ENCODE measurements around the gene NEURL4. TPM values are rescaled to one million over a fixed set of nuclear protein-coding genes. Genes with fewer than 3 reads are reported as not detected.

The NEURL4 gene
- total RNA-seq, 1 experiment from 2014 or later: 11.1 TPM

DNA sequence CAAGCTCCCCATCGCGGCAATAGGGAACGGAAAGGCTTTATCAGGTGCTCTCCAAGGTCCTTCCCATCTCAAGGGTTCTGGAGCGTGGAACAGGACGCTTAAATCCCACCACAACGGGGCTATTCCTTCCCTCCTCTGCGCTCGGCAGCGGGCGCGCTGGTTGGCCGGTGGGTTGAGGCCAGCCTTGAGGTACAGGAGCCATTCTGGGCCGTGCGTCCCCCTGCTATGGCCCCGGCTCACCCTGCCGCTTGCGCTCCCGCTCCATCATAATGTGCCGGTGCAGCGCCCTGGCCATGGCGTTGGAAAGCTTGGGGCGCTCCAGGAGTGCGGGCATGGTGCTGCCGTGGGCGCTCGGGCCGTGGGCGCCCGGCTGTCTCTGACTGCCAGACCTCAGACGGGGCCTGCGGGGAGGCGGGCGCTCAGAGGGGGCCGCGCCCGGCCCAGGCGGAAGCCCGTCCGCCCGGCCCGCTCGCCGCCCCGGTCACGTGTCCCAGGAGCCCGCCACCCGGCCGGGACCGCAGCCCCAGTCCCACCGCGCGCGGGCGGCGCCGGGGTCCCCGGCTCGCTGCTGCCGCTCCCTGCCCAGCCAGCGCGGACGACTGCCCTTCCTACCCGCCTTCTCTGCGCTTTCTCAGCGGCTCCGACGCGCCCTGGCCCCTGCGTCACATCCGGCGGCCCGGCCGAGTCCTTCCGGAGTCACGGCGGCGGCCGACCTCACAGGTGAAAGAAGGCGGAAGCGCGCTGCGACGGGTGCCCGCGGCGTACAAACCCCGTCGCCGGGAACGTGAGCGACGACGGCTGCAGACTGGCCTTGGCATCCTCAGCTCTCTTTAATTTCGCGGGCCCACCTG, 14.2 kb downstream of the NEURL4 start, which contains the start of gene GPS2:
Gene GPS2 (minus strand): TSS at position 642 of the 851 bp plus-strand sequence. CDS start 308 bp downstream, at position 334.
- Histone ChIP-seq H3K4me3 (ENCODE audit: low read length) (peak within 1 kb of the TSS; percentile 89), H3K9ac (ENCODE audit: low read length) (peak within 1 kb of the TSS; percentile 78), H3K9me2 (replicated peaks; ENCODE audit: insufficient read depth, low read length) (no peaks in the 10 kb centered on the region), H3K36me3 (ENCODE audit: insufficient read depth, low read length) (peaks cover 35% of the 10 kb centered on the region), H3K27ac (ENCODE audit: low read length) (peak within 1 kb of the TSS; percentile 63), H3K27me3 (ENCODE audit: low read length) (no peaks in the 10 kb centered on the region), H3K9me3 (ENCODE audit: low read length) (no peaks in the 10 kb centered on the region), H4K20me1 (ENCODE audit: insufficient read depth, low read depth, low read length) (peaks cover 28% of the 10 kb centered on the region), H2AFZ (ENCODE audit: low read length) (no peak within 1 kb of the TSS), H3K4me1 (ENCODE audit: low read length) (peaks cover 49% of the 10 kb centered on the region), H3K4me2 (ENCODE audit: low read depth, low read length, poor library complexity, severe bottlenecking) (peak within 1 kb of the TSS; percentile 83), H3K79me2 (ENCODE audit: low read length) (peaks cover 10% of the 10 kb centered on the region)
- DNase-seq: peak; percentile 96

DNA sequence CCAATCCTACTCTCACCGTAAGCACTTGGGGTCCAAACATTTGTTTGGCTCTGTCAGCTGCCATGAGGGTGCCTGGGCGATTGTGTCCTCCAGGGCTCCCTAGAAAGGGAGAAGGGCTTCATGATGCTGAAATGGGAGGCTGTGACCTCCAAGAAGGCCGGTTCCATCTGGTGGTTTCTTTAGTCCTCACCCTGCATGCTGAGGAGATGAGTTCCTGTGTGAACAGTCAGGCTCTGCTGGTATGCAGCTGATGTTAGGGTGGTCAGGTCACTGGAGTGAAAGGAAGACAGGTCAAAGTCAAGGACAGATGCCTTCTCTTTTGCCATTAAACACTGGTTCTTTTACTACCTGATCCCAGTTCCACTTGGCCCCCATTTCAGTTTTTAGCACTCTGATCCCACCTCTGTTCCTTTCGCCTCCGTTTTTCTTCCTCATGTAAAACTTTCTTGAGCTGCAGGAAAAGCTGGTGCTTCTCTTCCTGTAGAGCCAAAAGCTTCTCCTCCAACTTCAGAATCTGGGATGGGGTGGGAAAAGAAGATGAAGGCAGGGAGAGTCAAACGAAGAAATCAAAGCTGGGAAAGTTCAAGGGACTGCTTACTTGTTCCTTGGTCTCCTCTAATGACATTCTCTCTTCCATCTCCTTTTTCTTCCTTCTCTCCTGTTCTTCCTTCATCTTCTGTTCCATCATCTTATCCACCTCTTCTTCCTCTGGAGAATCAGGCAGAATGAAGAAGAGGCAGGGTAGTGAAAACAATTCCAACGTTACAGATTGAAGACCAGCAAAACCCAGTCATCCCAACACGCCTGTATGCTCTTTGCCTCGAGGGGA, 15.0 kb downstream of the NEURL4 start:
- no peak overlapping the region for H2AFZ ChIP-seq (ENCODE audit: low read length)
- H4K20me1 ChIP-seq (ENCODE audit: insufficient read depth, low read depth, low read length): peaks cover 37% of the 10 kb centered on the region
- H3K27ac ChIP-seq (ENCODE audit: low read length): peak overlapping the region; percentile 63
- H3K9me2 ChIP-seq (replicated peaks; ENCODE audit: insufficient read depth, low read length): no peaks in the 10 kb centered on the region
- peak overlapping the region; percentile 78 for H3K9ac ChIP-seq (ENCODE audit: low read length)
- H3K36me3 ChIP-seq (ENCODE audit: insufficient read depth, low read length): peaks cover 43% of the 10 kb centered on the region
- no peaks in the 10 kb centered on the region for H3K27me3 ChIP-seq (ENCODE audit: low read length)
- peak; percentile 74 for DNase-seq
- H3K4me1 ChIP-seq (ENCODE audit: low read length): peaks cover 57% of the 10 kb centered on the region
- peak overlapping the region; percentile 89 for H3K4me3 ChIP-seq (ENCODE audit: low read length)
- H3K4me2 ChIP-seq (ENCODE audit: low read depth, low read length, poor library complexity, severe bottlenecking): peak overlapping the region; percentile 83
- no peaks in the 10 kb centered on the region for H3K9me3 ChIP-seq (ENCODE audit: low read length)
- H3K79me2 ChIP-seq (ENCODE audit: low read length): peaks cover 19% of the 10 kb centered on the region

DNA sequence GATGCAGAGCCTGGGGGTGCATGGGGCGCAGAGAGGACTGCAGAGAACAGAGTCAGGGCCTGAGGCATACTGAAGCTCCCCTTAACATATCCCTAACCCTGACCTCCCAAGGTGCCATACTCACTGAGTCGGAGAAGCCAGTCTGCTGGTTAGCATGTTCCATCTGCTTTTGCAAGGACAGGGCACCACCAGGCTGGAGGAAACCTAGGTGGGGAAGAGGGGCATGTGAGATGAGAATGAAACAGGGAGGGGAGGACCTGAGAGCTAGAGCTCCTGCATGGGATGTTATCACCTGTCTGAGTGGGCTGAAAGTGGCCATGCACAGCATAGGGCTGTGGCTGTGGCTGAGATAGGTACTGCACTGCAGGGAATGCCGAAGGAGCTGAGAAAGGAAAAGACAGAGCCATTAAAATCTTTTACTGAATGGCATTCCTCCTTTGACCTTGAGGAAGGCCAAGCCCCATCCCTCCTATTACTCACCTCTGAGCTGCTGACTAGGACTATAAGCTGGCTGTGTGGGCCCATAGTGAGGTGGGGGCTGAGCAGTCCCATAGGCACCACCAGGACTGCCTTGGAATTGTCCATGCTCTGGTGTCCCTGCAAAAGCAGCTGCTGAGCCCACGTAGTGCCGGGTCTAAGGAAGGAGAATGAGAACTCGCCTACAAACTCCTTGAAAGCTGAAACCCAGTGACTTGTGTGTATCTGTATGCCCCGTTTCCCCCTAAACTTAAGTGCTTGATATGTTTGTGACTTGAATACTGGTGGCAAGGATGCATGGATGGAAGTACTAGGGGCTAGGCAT, 15.8 kb downstream of the NEURL4 start:
- Histone ChIP-seq H3K4me2 (ENCODE audit: low read depth, low read length, poor library complexity, severe bottlenecking) (peak overlapping the region; percentile 83), H2AFZ (ENCODE audit: low read length) (no peak overlapping the region), H3K36me3 (ENCODE audit: insufficient read depth, low read length) (peaks cover 52% of the 10 kb centered on the region), H3K79me2 (ENCODE audit: low read length) (peaks cover 27% of the 10 kb centered on the region), H3K9ac (ENCODE audit: low read length) (peak overlapping the region; percentile 78), H3K9me2 (replicated peaks; ENCODE audit: insufficient read depth, low read length) (no peaks in the 10 kb centered on the region), H3K27ac (ENCODE audit: low read length) (peak overlapping the region; percentile 63; the same call in 1 of the 2 replicates), H3K4me3 (ENCODE audit: low read length) (peak overlapping the region; percentile 89), H4K20me1 (ENCODE audit: insufficient read depth, low read depth, low read length) (peaks cover 45% of the 10 kb centered on the region), H3K4me1 (ENCODE audit: low read length) (peaks cover 63% of the 10 kb centered on the region), H3K27me3 (ENCODE audit: low read length) (no peaks in the 10 kb centered on the region), H3K9me3 (ENCODE audit: low read length) (no peaks in the 10 kb centered on the region)
- DNase-seq: peak; percentile 74

DNA sequence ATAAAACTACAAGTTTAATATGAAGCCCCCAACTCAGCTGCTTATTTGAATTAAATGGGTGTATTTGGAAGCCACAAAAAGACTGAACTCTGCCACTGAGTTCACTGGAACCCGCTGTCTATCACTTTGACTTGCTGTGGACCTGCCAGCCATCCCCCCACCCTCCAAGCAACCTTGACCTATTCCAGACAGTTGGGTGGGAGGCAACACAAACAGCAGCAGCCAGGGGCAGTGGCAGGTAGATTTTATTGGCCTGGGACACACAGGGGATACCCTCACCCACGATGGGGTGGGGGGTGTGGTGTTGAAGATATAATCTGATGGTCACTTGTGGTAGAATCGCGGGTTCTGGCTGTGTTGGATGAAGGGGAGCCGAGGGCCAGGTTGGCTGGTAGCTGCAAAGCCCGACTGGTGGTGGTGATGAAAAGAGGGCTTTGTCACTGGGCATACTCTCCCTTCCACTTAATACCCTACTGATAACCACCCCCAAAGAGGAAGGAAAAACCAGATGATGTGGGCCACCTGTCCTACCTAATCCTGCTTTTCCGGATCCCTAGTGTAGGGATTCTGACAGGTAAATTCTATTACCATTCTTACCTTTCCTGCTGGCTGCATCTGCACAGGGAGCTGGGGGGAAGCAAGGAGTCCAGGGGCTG, 16.6 kb downstream of the NEURL4 start:
- H3K27me3 ChIP-seq (ENCODE audit: low read length): no peaks in the 10 kb centered on the region
- peaks cover 46% of the 10 kb centered on the region for H4K20me1 ChIP-seq (ENCODE audit: insufficient read depth, low read depth, low read length)
- H2AFZ ChIP-seq (ENCODE audit: low read length): no peak overlapping the region
- peak overlapping the region; percentile 89; the same call in 1 of the 2 replicates for H3K4me3 ChIP-seq (ENCODE audit: low read length)
- peak overlapping the region; percentile 78 for H3K9ac ChIP-seq (ENCODE audit: low read length)
- peaks cover 34% of the 10 kb centered on the region for H3K79me2 ChIP-seq (ENCODE audit: low read length)
- DNase-seq: peak; percentile 57
- H3K4me1 ChIP-seq (ENCODE audit: low read length): peaks cover 63% of the 10 kb centered on the region
- H3K4me2 ChIP-seq (ENCODE audit: low read depth, low read length, poor library complexity, severe bottlenecking): peak overlapping the region; percentile 83
- no peaks in the 10 kb centered on the region for H3K9me2 ChIP-seq (replicated peaks; ENCODE audit: insufficient read depth, low read length)
- no peaks in the 10 kb centered on the region for H3K9me3 ChIP-seq (ENCODE audit: low read length)
- H3K36me3 ChIP-seq (ENCODE audit: insufficient read depth, low read length): peaks cover 48% of the 10 kb centered on the region
- H3K27ac ChIP-seq (ENCODE audit: low read length): no peak overlapping the region

DNA sequence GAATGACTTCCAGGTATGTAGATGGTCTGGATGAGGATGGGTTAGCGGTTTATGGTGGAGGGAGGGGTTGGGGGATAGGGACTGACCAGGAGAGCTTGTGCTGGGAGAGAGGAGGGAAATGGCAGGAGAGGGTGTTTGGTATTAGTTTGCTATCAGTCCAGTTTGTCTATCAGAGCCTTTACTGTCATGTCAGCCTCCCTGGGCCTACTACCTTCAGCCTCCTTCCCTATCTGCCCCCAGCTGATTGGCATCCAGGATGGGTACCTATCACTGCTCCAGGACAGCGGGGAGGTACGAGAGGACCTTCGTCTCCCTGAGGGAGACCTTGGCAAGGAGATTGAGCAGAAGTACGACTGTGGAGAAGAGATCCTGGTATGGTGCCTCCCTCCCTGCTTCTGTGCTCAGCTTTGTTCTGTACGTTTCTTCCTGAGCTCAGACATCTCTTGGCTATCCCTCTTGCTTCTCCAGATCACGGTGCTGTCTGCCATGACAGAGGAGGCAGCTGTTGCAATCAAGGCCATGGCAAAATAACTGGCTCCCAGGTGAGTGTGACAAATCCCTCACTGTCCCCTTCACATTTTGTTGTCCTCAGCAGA, 17.9 kb downstream of the NEURL4 start:
- no peaks in the 10 kb centered on the region for H3K9me3 ChIP-seq (ENCODE audit: low read length)
- no peak for DNase-seq
- no peaks in the 10 kb centered on the region for H3K9me2 ChIP-seq (replicated peaks; ENCODE audit: insufficient read depth, low read length)
- peaks cover 36% of the 10 kb centered on the region for H3K79me2 ChIP-seq (ENCODE audit: low read length)
- H3K4me2 ChIP-seq (ENCODE audit: low read depth, low read length, poor library complexity, severe bottlenecking): peak overlapping the region; percentile 85
- no peak overlapping the region for H3K4me3 ChIP-seq (ENCODE audit: low read length)
- H4K20me1 ChIP-seq (ENCODE audit: insufficient read depth, low read depth, low read length): peaks cover 46% of the 10 kb centered on the region
- H3K27me3 ChIP-seq (ENCODE audit: low read length): no peaks in the 10 kb centered on the region
- H3K27ac ChIP-seq (ENCODE audit: low read length): no peak overlapping the region; the same call in 1 of the 2 replicates
- peaks cover 64% of the 10 kb centered on the region for H3K4me1 ChIP-seq (ENCODE audit: low read length)
- H3K9ac ChIP-seq (ENCODE audit: low read length): peak overlapping the region; percentile 22; the same call in 1 of the 2 replicates
- H2AFZ ChIP-seq (ENCODE audit: low read length): no peak overlapping the region
- H3K36me3 ChIP-seq (ENCODE audit: insufficient read depth, low read length): peaks cover 47% of the 10 kb centered on the region

DNA sequence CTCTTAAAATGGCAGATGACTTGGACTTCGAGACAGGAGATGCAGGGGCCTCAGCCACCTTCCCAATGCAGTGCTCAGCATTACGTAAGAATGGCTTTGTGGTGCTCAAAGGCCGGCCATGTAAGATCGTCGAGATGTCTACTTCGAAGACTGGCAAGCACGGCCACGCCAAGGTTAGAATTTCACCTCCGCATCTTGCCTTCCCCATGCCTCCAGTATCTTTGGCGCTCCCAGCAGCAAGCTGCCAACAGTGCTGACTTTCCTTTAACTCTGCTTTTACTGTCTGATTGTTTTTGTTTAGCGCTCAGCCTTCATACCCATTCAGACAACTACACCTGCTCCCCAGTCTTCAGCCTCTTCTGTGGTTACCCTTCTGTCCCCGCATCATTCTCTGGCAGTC, 19.5 kb downstream of the NEURL4 start:
- H4K20me1 ChIP-seq (ENCODE audit: insufficient read depth, low read depth, low read length): peaks cover 45% of the 10 kb centered on the region
- H3K4me2 ChIP-seq (ENCODE audit: low read depth, low read length, poor library complexity, severe bottlenecking): peak overlapping the region; percentile 85
- H3K36me3 ChIP-seq (ENCODE audit: insufficient read depth, low read length): peaks cover 47% of the 10 kb centered on the region
- H3K27ac ChIP-seq (ENCODE audit: low read length): peak overlapping the region; percentile 93
- H3K27me3 ChIP-seq (ENCODE audit: low read length): no peaks in the 10 kb centered on the region
- H3K79me2 ChIP-seq (ENCODE audit: low read length): peaks cover 36% of the 10 kb centered on the region
- peaks cover 56% of the 10 kb centered on the region for H3K4me1 ChIP-seq (ENCODE audit: low read length)
- no peak overlapping the region for H2AFZ ChIP-seq (ENCODE audit: low read length)
- H3K9me2 ChIP-seq (replicated peaks; ENCODE audit: insufficient read depth, low read length): no peaks in the 10 kb centered on the region
- H3K4me3 ChIP-seq (ENCODE audit: low read length): peak overlapping the region; percentile 87; the same call in 1 of the 2 replicates
- no peaks in the 10 kb centered on the region for H3K9me3 ChIP-seq (ENCODE audit: low read length)
- H3K9ac ChIP-seq (ENCODE audit: low read length): peak overlapping the region; percentile 99; the same call in 1 of the 2 replicates
- no peak for DNase-seq

Measured in Karpas-422 (cell line).